Astrocyte (in vitro differentiated cells and primary cell): ENCODE data around the gene CHST11. TPM values are rescaled to one million over a fixed set of nuclear protein-coding genes. Genes with fewer than 3 reads are reported as not detected.

Experiments used
- DNase-seq: peaks from one replicate; pipeline ENCODE4 v3.0.0-alpha.2; 2010; ENCODE audit warnings: low read depth
- FAIRE-seq: peaks from 2 replicates; lab custom pipeline; 2011; peaks lifted over from hg19 to GRCh38; lab: Jason Lieb, UNC
- H2AFZ ChIP-seq: 2 replicates; pipeline ENCODE4 v1.6.0; 2012; ENCODE audit warnings: low read depth, low read length, inconsistent platforms
- H3K27ac ChIP-seq: 2 replicates; pipeline ENCODE4 v1.5.1; 2011; ENCODE audit warnings: low read depth, low read length, inconsistent platforms
- H3K27me3 ChIP-seq: 2 replicates; pipeline ENCODE4 v1.6.0; 2011; ENCODE audit warnings: low read length, inconsistent platforms; ENCODE audit not compliant: insufficient read depth
- H3K36me3 ChIP-seq: 2 replicates; pipeline ENCODE4 v1.5.1; 2011; ENCODE audit warnings: low read length, inconsistent platforms; ENCODE audit not compliant: insufficient read depth
- H3K4me1 ChIP-seq: 2 replicates; pipeline ENCODE4 v1.5.1; 2011; ENCODE audit warnings: low read length, inconsistent platforms; ENCODE audit not compliant: insufficient read depth
- H3K4me2 ChIP-seq: 2 replicates; pipeline ENCODE4 v1.6.0; 2012; ENCODE audit warnings: low read length, inconsistent platforms
- H3K4me3 ChIP-seq: 2 replicates; pipeline ENCODE4 v1.5.1; 2011; ENCODE audit warnings: low read depth, mild to moderate bottlenecking, low read length, inconsistent platforms; ENCODE audit not compliant: insufficient read depth
- H3K79me2 ChIP-seq: 2 replicates; pipeline ENCODE4 v1.6.0; 2012; ENCODE audit warnings: mild to moderate bottlenecking, low read length, inconsistent platforms; ENCODE audit not compliant: insufficient read depth
- H3K9ac ChIP-seq: 2 replicates; pipeline ENCODE4 v1.6.0; 2012; ENCODE audit warnings: mild to moderate bottlenecking, low read length, inconsistent platforms
- H3K9me3 ChIP-seq: 2 replicates; pipeline ENCODE4 v1.5.1; 2012; ENCODE audit warnings: low read depth, mild to moderate bottlenecking, low read length, inconsistent platforms; ENCODE audit not compliant: insufficient read depth
- H4K20me1 ChIP-seq: 2 replicates; pipeline ENCODE4 v1.6.0; 2012; ENCODE audit warnings: low read length, inconsistent platforms; ENCODE audit not compliant: insufficient read depth
- H3K27ac Mint-ChIP-seq: one replicate; pipeline ENCODE4 v1.8.0; 2021; ENCODE audit warnings: mild to moderate bottlenecking, mixed read lengths; ENCODE audit not compliant: unreplicated experiment
- H3K27me3 Mint-ChIP-seq: one replicate; pipeline ENCODE4 v1.8.0; 2021; ENCODE audit warnings: low read depth, mixed read lengths; ENCODE audit not compliant: unreplicated experiment
- H3K36me3 Mint-ChIP-seq: one replicate; pipeline ENCODE4 v1.8.0; 2021; ENCODE audit warnings: low read depth, mixed read lengths; ENCODE audit not compliant: unreplicated experiment
- H3K4me1 Mint-ChIP-seq: one replicate; pipeline ENCODE4 v1.8.0; 2021; ENCODE audit warnings: low read depth, mixed read lengths; ENCODE audit not compliant: unreplicated experiment
- H3K4me3 Mint-ChIP-seq: one replicate; pipeline ENCODE4 v1.8.0; 2021; ENCODE audit warnings: mild to moderate bottlenecking, moderate library complexity, mixed read lengths; ENCODE audit not compliant: unreplicated experiment
- H3K9me3 Mint-ChIP-seq: one replicate; pipeline ENCODE4 v1.8.0; 2021; ENCODE audit warnings: mild to moderate bottlenecking, mixed read lengths; ENCODE audit not compliant: unreplicated experiment
- CTCF ChIP-seq: IDR thresholded peaks from 2 replicates; pipeline ENCODE4 v1.5.1; 2011; ENCODE audit warnings: low read depth, mild to moderate bottlenecking, inconsistent platforms, low read length, moderate library complexity; ENCODE audit not compliant: insufficient read depth
- EZH2 ChIP-seq: IDR thresholded peaks from 2 replicates; pipeline ENCODE4 v1.6.1; 2012; ENCODE audit warnings: mild to moderate bottlenecking, low read length, inconsistent platforms; ENCODE audit not compliant: insufficient read depth
- total RNA-seq: library from RNA; stranded (reverse); gene quantifications from 2 replicates; pipeline ENCODE4 v1.2.1, GENCODE V29; 2021

Gene CHST11
- total RNA-seq, 1 donor from 2014 or later: 30.2 TPM

- Histone ChIP-seq H3K9ac (no peak overlapping the region), H3K79me2 (peaks cover 79% of the 10 kb centered on the region), H4K20me1 (peaks cover 55% of the 10 kb centered on the region), H3K4me2 (no peak overlapping the region), H3K27ac (no peak overlapping the region), H3K9me3 (no peaks in the 10 kb centered on the region), H3K27me3 (no peaks in the 10 kb centered on the region), H3K36me3 (no peaks in the 10 kb centered on the region), H3K4me1 (peaks cover 4% of the 10 kb centered on the region), H2AFZ (no peak overlapping the region), H3K4me3 (no peak overlapping the region)
- no peak overlapping the region for H3K27ac Mint-ChIP-seq
- no peak for DNase-seq
- no peak for FAIRE-seq
- peaks cover 4% of the 10 kb centered on the region for H3K9me3 Mint-ChIP-seq
- H3K4me1 Mint-ChIP-seq: peaks cover 6% of the 10 kb centered on the region
- no peak for TF ChIP-seq EZH2
- no peak for TF ChIP-seq CTCF
- H3K4me3 Mint-ChIP-seq: no peak overlapping the region
- H3K36me3 Mint-ChIP-seq: no peaks in the 10 kb centered on the region
- no peaks in the 10 kb centered on the region for H3K27me3 Mint-ChIP-seq
Observed at GRCh38 chr12:104470521-104470920, 13.8 kb downstream of the CHST11 start.

- Mint-ChIP-seq H3K27me3 (no peaks in the 10 kb centered on the region), H3K4me3 (no peak overlapping the region), H3K4me1 (peaks cover 6% of the 10 kb centered on the region), H3K9me3 (peaks cover 4% of the 10 kb centered on the region), H3K36me3 (no peaks in the 10 kb centered on the region), H3K27ac (no peak overlapping the region)
- Histone ChIP-seq H3K4me1 (peaks cover 4% of the 10 kb centered on the region), H4K20me1 (peaks cover 54% of the 10 kb centered on the region), H3K9ac (no peak overlapping the region), H3K27ac (no peak overlapping the region), H3K36me3 (no peaks in the 10 kb centered on the region), H3K27me3 (no peaks in the 10 kb centered on the region), H3K79me2 (peaks cover 75% of the 10 kb centered on the region), H3K4me3 (no peak overlapping the region), H3K4me2 (no peak overlapping the region), H2AFZ (no peak overlapping the region), H3K9me3 (no peaks in the 10 kb centered on the region)
- no peak for TF ChIP-seq EZH2
- TF ChIP-seq CTCF: no peak
- no peak for FAIRE-seq
- DNase-seq: no peak
Observed at GRCh38 chr12:104471336-104471735, 14.6 kb downstream of the CHST11 start.

GRCh38 chr12:104472748-104473147, 16.0 kb downstream of the CHST11 start:
- FAIRE-seq: no peak
- Histone ChIP-seq H3K27me3 (no peaks in the 10 kb centered on the region), H3K9me3 (no peaks in the 10 kb centered on the region), H3K4me2 (peak overlapping the region; percentile 37), H3K4me3 (no peak overlapping the region), H4K20me1 (peaks cover 46% of the 10 kb centered on the region), H3K9ac (no peak overlapping the region), H3K79me2 (peaks cover 75% of the 10 kb centered on the region), H3K36me3 (no peaks in the 10 kb centered on the region), H3K27ac (no peak overlapping the region), H2AFZ (no peak overlapping the region), H3K4me1 (peaks cover 4% of the 10 kb centered on the region)
- no peak for DNase-seq
- H3K27ac Mint-ChIP-seq: no peak overlapping the region
- peaks cover 5% of the 10 kb centered on the region for H3K4me1 Mint-ChIP-seq
- H3K36me3 Mint-ChIP-seq: peaks cover 2% of the 10 kb centered on the region
- no peak for TF ChIP-seq CTCF
- TF ChIP-seq EZH2: no peak
- peaks cover 6% of the 10 kb centered on the region for H3K9me3 Mint-ChIP-seq
- no peak overlapping the region for H3K4me3 Mint-ChIP-seq
- H3K27me3 Mint-ChIP-seq: no peaks in the 10 kb centered on the region
